T-cell (primary cell): ENCODE measurements around the gene SCN5A. TPM values are rescaled to one million over a fixed set of nuclear protein-coding genes. Genes with fewer than 3 reads are reported as not detected.

Experiments
- ATAC-seq, 4 experiments: fragments of 200-7000 bp in 3 of 4; fragments of 150-1000 bp in 1 of 4; cut with Tn5 transposase; replicated peaks in 1 of 4; 1 replicate in 3 of 4; 2 replicates in 1 of 4; pipeline ENCODE4 v1.10.0; 2021; ENCODE audit warnings: moderate library complexity in 3 of 4, mild to moderate bottlenecking in 2 of 4, moderate number of reproducible peaks in 1 of 4
- CTCF ChIA-PET, 2 donors: fragments of 300-600 bp; sonication (Branson Sonifier 250); formaldehyde crosslinking; loops; one replicate each; lab custom pipeline; 2022; ENCODE audit warnings: antibody characterized with exemption in 2 of 2; lab: Charles Lee
- POLR2A ChIA-PET, 2 donors: fragments of 300-600 bp; sonication (Branson Sonifier 250); formaldehyde crosslinking; loops; one replicate each; lab custom pipeline; 2022; ENCODE audit warnings: antibody characterized with exemption in 2 of 2; lab: Charles Lee
- DNase-seq, 35 experiments: peaks; one replicate each; pipeline versions ENCODE4 v3.0.0 to v3.0.0-alpha.2; 2013 to 2023
- H3K27ac ChIP-seq: one replicate; pipeline ENCODE4 v1.5.1; 2013; ENCODE audit warnings: low read length
- H3K27me3 ChIP-seq, 2 experiments: replicated peaks in 1 of 2; 1 replicate in 1 of 2; 2 replicates in 1 of 2; pipeline versions ENCODE4 v1.6.1 to v1.7.0; 2013; ENCODE audit warnings: low read length in 1 of 2, mixed read lengths in 1 of 2; ENCODE audit not compliant: control insufficient read depth in 2 of 2, insufficient read depth in 2 of 2; ENCODE audit errors: extremely low read depth in 1 of 2
- H3K36me3 ChIP-seq, 2 donors: 1 replicate in 1 of 2; 2 replicates in 1 of 2; pipeline versions ENCODE4 v1.6.1 to v1.7.0; 2013; ENCODE audit warnings: low read length in 1 of 2; ENCODE audit not compliant: control insufficient read depth in 2 of 2, insufficient read depth in 1 of 2; ENCODE audit errors: extremely low read depth in 1 of 2
- H3K4me1 ChIP-seq, 2 experiments: 1 replicate in 1 of 2; 2 replicates in 1 of 2; pipeline versions ENCODE4 v1.6.1 to v1.7.0; 2013; ENCODE audit warnings: low read length in 2 of 2, mixed read lengths in 1 of 2; ENCODE audit not compliant: insufficient read depth in 2 of 2, control insufficient read depth in 1 of 2; ENCODE audit errors: extremely low read depth in 1 of 2
- H3K4me3 ChIP-seq, 2 donors: 1 replicate in 1 of 2; 2 replicates in 1 of 2; pipeline versions ENCODE4 v1.5.1 to v1.7.0; 2013; ENCODE audit warnings: mild to moderate bottlenecking in 2 of 2, low read length in 1 of 2, moderate library complexity in 1 of 2; ENCODE audit not compliant: control insufficient read depth in 1 of 2; ENCODE audit errors: extremely low read depth in 1 of 2
- H3K9me3 ChIP-seq: 2 replicates; pipeline ENCODE4 v1.7.0; 2013
- H3K27ac Mint-ChIP-seq, 2 donors: one replicate each; pipeline ENCODE4 v1.8.0; 2020 to 2021; ENCODE audit warnings: mild to moderate bottlenecking in 2 of 2, mixed read lengths in 2 of 2
- H3K27me3 Mint-ChIP-seq, 2 donors: one replicate each; pipeline ENCODE4 v1.8.0; 2021 to 2022; ENCODE audit warnings: mixed read lengths in 2 of 2
- H3K36me3 Mint-ChIP-seq: one replicate; pipeline ENCODE4 v1.8.0; 2021; ENCODE audit warnings: mixed read lengths
- H3K4me1 Mint-ChIP-seq, 3 donors: one replicate each; pipeline ENCODE4 v1.8.0; 2020 to 2022; ENCODE audit warnings: mixed read lengths in 3 of 3, mild to moderate bottlenecking in 1 of 3
- H3K4me3 Mint-ChIP-seq, 3 donors: one replicate each; pipeline ENCODE4 v1.8.0; 2020 to 2022; ENCODE audit warnings: mild to moderate bottlenecking in 3 of 3, mixed read lengths in 3 of 3, moderate library complexity in 3 of 3
- H3K9me3 Mint-ChIP-seq, 3 donors: one replicate each; pipeline ENCODE4 v1.8.0; 2020 to 2022; ENCODE audit warnings: mixed read lengths in 3 of 3
- WGBS: methylation state at CpG from one replicate; pipeline ENCODE4 v1.1.5; 2013; ENCODE audit warnings: missing lambda C conversion rate; ENCODE audit not compliant: insufficient coverage; 5-methylcytosine and 5-hydroxymethylcytosine counted together
- total RNA-seq, 35 experiments: library from RNA in 6 of 35; stranded (reverse) in 6 of 35; fragments of 120-200 nt in 1 of 35; gene quantifications; one replicate each; pipeline versions ENCODE4 v1.2.1 to v1.2.4 and lab custom pipeline; 2013 to 2026

The SCN5A gene
- total RNA-seq, 5 donors from 2014 or later (not counting 1 experiment from before 2014, with no cell fraction given), result 0.12 to 0.47 (median 0.23) TPM; not detected in 2

DNA sequence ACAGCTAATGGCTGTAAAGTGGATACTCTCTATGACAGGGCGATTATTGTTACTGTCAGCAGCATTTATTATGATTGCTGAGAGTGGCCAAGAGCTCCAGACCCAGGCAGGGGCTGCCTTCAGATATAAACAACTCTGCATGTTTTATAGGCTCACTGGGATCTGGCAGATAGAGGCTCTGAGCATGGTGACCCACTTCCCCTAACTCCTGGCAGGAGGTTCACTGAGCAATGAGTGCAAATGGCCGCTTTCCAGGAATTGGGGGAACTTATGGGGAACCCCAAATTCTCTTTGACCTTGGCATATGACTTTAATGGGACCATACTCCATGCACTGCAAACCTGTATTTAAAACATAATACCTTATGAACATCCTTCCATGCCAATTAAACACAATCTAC is 59.0 kb downstream of the SCN5A start:
- Mint-ChIP-seq H3K27ac (no peak overlapping the region), H3K9me3 (no peaks in the 10 kb centered on the region), H3K4me1 (no peaks in the 10 kb centered on the region), H3K4me3 (no peak overlapping the region), H3K36me3 (no peaks in the 10 kb centered on the region), H3K27me3 (peaks cover 12 to 28% of the 10 kb centered on the region in 2 donors)
- H3K27ac ChIP-seq, result no peak overlapping the region
- H3K27me3 ChIP-seq, result peaks cover 0 to 11% of the 10 kb centered on the region in 2 experiments
- DNase-seq, result no peak
- H3K4me3 ChIP-seq, result no peak overlapping the region
- no peaks in the 10 kb centered on the region for H3K36me3 ChIP-seq
- POLR2A ChIA-PET, result no interaction called here
- ATAC-seq, result no peak
- CTCF ChIA-PET, result interaction anchor here in 1 of 2 donors (0.6 kb wide), 1 partner anchor 1567 kb away, joined by 3 read pairs; no protein-coding TSS in a partner anchor
- no peaks in the 10 kb centered on the region for H3K9me3 ChIP-seq
- H3K4me1 ChIP-seq, result no peaks in the 10 kb centered on the region
- 50% methylated on average over 1 of the region's 2 CpGs for WGBS

DNA sequence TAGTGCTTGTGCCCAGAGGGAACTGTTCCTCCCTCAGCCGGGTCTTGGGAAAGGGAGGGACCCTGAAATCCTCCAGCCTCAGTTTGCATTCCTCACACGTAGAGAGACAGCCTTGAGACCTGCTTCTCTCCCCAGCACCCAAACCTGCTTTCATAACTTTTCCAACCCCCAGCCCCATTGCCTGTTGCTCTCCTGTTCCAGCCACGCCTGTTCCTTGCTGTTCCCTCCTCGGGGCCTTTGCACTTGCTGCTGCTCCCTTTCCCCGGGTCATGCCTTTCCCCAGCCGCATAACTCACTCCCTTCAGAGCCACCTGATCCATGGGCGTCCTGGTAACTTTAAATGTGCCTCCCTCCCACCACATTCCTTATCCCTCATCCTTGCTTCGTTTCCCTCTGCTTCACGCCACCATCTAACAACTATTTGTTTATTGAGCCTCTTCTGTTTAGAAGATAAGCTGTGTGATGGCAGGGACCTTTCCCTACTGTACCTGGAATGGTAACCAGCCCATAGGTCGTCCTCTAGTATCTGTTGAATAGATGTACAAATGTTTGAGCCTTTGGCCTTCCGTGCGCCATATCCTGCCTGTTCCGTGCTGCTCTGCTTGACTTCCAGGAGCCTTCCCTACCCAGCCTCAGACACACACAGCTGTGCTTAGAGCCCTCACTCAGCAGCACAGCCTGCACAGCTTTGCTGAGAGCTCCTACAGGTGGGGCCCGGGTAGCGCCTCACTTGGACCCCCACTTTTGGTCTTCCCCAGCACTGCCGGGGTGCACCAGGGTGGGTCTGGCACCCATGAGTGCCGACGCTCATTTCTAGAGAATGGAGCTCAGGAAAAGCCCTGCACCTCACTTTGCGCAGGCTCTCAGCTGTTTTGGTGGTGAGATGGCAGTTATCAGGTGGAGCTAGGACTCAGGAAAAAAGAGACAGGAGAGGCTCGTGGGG is 60.2 kb downstream of the SCN5A start:
- CTCF ChIA-PET, result no interaction called here

DNA sequence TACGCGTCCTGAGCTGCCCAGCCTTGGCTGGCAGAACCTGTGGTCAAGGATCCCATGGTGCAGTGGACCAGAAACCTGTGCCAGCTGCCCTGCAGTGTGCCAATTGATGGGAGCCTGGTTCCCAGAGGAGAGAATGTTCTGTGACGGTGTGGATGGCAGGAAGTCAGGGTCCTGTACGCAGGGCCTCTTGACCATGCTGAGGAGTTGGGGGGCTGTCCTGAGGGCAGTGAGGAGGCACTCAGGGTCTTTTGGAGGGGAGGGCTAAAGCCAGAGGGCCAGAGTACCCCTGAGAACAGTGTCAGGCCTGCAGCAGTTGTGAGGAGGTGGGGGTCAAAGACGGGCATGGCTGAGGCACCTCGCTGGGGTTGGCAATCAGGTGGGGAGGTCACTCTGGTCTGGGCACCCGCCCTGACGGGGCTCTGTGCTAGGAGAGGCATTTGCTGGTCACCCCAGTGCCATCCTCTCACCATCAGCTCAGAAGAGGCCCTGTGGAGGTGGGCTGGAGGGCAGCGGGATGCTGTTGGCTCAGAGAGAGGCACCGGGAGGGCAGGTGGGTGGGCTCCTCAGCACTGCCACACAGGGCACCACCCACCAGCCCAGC is 61.0 kb downstream of the SCN5A start:
- no peak overlapping the region for H3K27ac ChIP-seq
- H3K9me3 ChIP-seq, result no peaks in the 10 kb centered on the region
- H3K4me1 ChIP-seq, result no peaks in the 10 kb centered on the region
- H3K27ac Mint-ChIP-seq, result no peak overlapping the region
- no peaks in the 10 kb centered on the region for H3K4me1 Mint-ChIP-seq
- H3K36me3 ChIP-seq, result no peaks in the 10 kb centered on the region
- DNase-seq, result peak in 2 of 35 experiments; percentile 7 to 15
- POLR2A ChIA-PET, result interaction anchor here in 1 of 2 donors (0.6 kb wide), 1 partner anchor 23 kb away, joined by 3 read pairs; no protein-coding TSS in a partner anchor
- WGBS, result 62% methylated on average over 4 of the region's 10 CpGs
- no peak overlapping the region for H3K4me3 ChIP-seq
- H3K4me3 Mint-ChIP-seq, result no peak overlapping the region
- ATAC-seq, result no peak
- CTCF ChIA-PET, result no interaction called here
- H3K27me3 Mint-ChIP-seq, result peaks cover 3 to 17% of the 10 kb centered on the region in 2 donors
- no peaks in the 10 kb centered on the region for H3K9me3 Mint-ChIP-seq
- peaks cover 0 to 12% of the 10 kb centered on the region in 2 experiments for H3K27me3 ChIP-seq
- no peaks in the 10 kb centered on the region for H3K36me3 Mint-ChIP-seq

More for the DNA sequence above, 60.2 kb downstream of the SCN5A start:
- Mint-ChIP-seq H3K36me3 (no peaks in the 10 kb centered on the region), H3K27me3 (peaks cover 7 to 22% of the 10 kb centered on the region in 2 donors), H3K27ac (no peak overlapping the region), H3K4me1 (no peaks in the 10 kb centered on the region), H3K9me3 (no peaks in the 10 kb centered on the region), H3K4me3 (no peak overlapping the region)
- Histone ChIP-seq H3K27ac (no peak overlapping the region), H3K27me3 (peaks cover 0 to 12% of the 10 kb centered on the region in 2 experiments), H3K4me3 (no peak overlapping the region), H3K36me3 (no peaks in the 10 kb centered on the region), H3K4me1 (no peaks in the 10 kb centered on the region), H3K9me3 (no peaks in the 10 kb centered on the region)
- 78% methylated on average over 16 of the region's 20 CpGs for WGBS
- ATAC-seq (no peak), DNase-seq (no peak)
- POLR2A ChIA-PET, result no interaction called here

DNA sequence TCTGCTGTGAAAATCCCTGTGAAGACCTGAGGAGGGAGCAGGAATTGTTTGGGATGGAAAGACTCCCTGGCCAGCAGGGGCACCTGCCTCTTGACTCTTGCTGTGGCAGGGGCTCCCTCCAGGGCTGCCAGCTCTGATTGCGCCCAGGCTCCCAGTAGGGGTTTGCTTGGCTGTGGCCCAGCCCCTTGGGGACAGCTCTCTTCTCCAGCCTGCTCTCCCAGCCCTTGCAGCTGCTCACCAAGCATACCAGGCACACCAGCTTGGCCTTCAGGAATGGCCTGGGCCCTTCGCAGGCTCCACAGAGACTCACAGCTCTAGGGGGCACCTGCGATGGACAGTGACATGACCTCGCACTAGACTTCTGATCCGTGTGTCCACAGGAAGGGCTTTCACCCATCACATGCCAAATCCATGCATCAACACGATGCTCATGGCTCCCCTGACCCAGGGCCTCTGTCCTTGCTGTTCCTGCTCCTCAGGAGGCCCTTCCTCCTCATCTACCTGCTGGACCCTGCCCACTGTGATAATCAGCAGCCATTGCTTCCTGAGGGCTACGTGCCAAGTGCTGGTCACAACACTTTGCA is 61.8 kb downstream of the SCN5A start:
- ATAC-seq (no peak), DNase-seq (peak in 3 of 35 experiments; percentile 4 to 11 (median 4))
- no peak overlapping the region for H3K27ac Mint-ChIP-seq
- H3K4me3 Mint-ChIP-seq, result no peak overlapping the region
- ChIA-PET CTCF (no interaction called here), POLR2A (interaction anchor here in 1 of 2 donors (0.6 kb wide), 1 partner anchor 24 kb away, joined by 3 read pairs; no protein-coding TSS in a partner anchor)
- Histone ChIP-seq H3K4me3 (no peak overlapping the region), H3K27ac (no peak overlapping the region), H3K4me1 (no peaks in the 10 kb centered on the region), H3K27me3 (peaks cover 0 to 16% of the 10 kb centered on the region in 2 experiments), H3K9me3 (no peaks in the 10 kb centered on the region), H3K36me3 (no peaks in the 10 kb centered on the region)
- no peaks in the 10 kb centered on the region for H3K9me3 Mint-ChIP-seq
- 83% methylated on average over 6 of the region's 7 CpGs for WGBS
- no peaks in the 10 kb centered on the region for H3K4me1 Mint-ChIP-seq
- peaks cover 3 to 17% of the 10 kb centered on the region in 2 donors for H3K27me3 Mint-ChIP-seq
- H3K36me3 Mint-ChIP-seq, result no peaks in the 10 kb centered on the region

DNA sequence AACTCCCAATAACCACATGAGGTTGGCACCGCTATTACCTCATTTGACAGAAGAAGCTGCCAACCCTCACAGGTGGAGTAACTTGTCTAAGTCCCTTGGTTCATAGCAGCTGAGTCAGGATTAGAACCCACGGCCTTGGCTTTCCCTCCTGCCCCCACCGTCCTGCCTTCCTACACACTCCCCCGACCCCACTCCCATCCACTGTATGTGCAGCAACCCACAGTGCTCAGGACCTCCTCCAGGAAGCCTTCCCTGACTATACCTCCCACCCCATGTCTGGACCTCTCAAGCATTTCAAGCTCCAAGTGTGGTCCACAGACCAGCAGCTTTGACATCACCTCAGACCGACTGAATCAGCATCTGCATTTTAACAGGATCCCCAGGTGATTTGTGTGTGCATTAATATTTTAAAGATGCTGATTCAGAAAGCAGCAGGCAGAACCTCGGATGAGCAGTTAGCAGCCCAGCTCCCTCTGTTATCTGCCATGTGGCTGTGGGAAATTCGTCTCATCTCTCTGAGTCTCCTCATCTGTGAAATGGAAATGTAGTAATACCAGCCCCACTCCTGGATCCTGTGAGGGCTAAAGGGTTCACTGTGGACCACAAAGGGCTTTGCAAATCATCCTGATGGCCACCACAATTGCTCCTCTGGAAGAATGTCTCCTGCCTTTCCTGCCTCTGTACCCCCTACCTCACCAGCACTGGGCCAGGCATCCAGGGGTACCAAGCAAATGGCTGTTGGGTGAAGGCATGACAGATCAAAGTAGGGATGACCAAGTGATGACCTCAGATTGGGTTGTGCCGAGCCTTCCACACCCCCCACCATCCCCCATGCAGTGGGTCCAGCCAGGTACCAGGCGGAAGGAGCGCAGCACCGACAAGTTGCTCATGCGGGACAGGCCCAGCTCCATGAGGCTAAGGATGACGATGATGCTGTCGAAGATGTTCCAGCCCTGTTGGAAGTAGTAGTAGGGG is 62.7 kb downstream of the SCN5A start:
- Histone ChIP-seq H3K4me3 (no peak overlapping the region), H3K4me1 (no peaks in the 10 kb centered on the region), H3K27ac (no peak overlapping the region), H3K27me3 (peaks cover 0 to 16% of the 10 kb centered on the region in 2 experiments), H3K36me3 (no peaks in the 10 kb centered on the region), H3K9me3 (no peaks in the 10 kb centered on the region)
- Mint-ChIP-seq H3K4me1 (no peaks in the 10 kb centered on the region), H3K27me3 (peaks cover 3 to 17% of the 10 kb centered on the region in 2 donors), H3K36me3 (no peaks in the 10 kb centered on the region), H3K27ac (no peak overlapping the region), H3K4me3 (no peak overlapping the region), H3K9me3 (no peaks in the 10 kb centered on the region)
- ATAC-seq (no peak), DNase-seq (peak in 2 of 35 experiments; percentile 3 to 14)
- CTCF ChIA-PET, result no interaction called here
- 84% methylated on average over 7 of the region's 14 CpGs for WGBS
- POLR2A ChIA-PET, result no interaction called here
